Measurements from ENCODE around the gene CYB561D1. TPM values are rescaled to one million over a fixed set of nuclear protein-coding genes. Genes with fewer than 3 reads are reported as not detected.

CYB561D1 gene
- total RNA-seq, 1 donor from 2014 or later = 4.0 TPM

DNA sequence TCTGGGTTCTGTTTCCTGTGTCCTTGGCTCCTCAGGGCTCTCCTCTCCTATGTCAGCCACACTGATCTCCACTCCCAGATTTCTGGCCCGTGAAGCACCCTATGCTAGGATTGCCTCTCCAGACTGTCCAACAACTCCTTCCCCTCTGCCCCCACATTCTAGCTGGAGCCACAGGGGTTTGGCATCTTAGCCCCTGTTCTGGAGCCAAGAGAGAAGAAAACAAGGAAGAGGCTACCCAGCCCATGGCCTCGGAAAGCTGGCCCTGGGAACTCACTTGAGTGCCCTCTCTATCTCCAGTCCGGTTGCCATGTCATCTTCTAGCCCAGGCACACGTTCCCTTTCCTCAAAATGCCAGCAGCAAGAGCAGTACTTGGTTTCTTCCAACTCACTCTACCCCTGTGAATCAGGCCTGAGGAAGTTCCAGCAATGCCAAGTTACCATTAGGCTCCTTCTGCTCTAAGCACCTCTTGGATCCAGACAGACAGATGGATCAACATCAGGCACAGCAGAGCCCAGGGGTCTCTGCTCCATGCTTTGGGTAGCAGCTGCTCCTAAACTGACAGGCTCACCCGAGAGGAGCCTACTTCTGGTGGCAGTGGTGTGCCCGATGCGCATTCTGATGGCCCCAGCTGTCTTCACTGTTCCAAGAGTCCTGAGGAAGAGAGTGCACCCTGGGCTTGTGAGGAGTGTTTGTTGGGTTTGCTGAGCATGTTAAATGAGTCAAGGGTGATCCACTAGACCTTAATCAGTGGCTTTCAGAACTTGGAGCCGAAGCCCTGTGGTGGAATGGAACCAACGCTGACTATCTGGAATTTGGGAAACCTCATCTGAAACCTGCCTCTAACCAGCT, 34.2 kb downstream of the CYB561D1 start:
- no peak for DNase-seq (ENCODE audit: low read depth, low spot score)

DNA sequence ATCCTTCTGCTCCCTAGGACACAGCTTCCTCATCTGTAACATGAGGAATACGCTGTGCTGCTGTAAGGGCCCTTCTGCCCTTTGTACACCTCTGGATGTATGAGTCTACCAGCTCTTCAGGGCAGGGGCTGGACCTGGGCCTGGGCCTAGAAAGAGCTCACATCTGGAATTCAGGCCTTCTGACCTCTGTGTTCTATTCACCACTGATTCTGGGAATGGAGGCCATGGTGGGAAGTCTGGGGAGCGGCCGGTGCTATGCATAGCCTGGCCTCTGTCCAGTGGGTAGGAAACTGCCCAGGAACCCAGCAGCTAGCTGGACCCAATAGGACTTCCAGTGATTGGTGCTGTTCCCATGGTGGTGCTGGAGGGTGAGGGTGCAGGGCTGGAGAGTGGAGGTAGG, 34.8 kb downstream of the CYB561D1 start:
- no peak for DNase-seq (ENCODE audit: low read depth, low spot score)

DNA sequence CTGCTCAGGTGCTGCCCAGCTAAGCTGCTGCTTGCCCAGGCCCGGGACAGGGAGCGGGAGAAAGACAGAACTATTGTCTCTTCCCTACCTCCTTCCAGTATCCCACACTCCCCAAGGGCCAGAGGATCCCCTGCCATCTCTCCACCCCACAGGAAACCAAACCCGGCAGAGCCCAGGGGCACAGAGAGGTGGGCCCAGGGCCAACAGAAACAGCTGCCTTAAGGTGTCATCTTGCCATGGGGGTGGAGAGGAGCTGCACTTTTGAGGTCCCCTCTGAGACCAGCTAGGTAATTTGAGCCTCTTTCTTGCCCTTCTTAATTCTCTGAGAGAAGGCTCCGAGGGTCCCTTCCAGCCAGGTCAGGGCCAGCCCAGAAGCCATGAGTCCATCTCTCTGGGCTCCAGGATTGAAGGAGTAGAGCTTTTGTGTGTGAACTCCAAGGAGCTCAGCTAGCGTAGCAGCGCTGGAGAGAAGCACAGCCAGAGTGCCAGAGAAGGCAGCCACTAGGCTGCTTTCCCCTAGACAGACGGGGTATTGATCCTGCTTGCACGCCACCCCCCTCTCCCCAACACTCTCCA, 36.1 kb downstream of the CYB561D1 start:
- DNase-seq (ENCODE audit: low read depth, low spot score) = no peak

GRCh38 chr1:109530457-109531087, 36.7 kb downstream of the CYB561D1 start:
- DNase-seq (ENCODE audit: low read depth, low spot score) = no peak

DNA sequence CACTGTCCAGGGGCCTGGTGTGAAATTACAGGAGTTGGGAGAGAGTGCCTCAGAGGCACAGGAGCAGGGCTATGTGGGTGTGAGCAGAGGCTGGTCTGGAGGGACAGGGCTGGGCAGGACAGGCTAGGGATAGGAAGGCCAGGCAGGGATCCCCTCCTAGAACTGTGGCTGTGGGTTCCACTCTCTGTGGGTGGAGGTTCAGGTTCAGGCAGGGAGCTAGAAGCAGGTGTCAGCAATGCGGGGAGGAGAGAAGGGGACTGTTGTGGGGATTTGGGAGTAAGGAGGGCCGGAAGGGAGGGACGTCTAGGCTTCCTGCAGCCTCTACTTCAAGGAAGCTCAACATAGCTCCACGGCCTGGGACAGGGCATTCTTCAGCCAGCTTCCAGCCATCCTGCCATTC, 37.5 kb downstream of the CYB561D1 start:
- DNase-seq (ENCODE audit: low read depth, low spot score) = no peak

GRCh38 chr1:109531826-109532364, 38.0 kb downstream of the CYB561D1 start:
- DNase-seq (ENCODE audit: low read depth, low spot score) = no peak

DNA sequence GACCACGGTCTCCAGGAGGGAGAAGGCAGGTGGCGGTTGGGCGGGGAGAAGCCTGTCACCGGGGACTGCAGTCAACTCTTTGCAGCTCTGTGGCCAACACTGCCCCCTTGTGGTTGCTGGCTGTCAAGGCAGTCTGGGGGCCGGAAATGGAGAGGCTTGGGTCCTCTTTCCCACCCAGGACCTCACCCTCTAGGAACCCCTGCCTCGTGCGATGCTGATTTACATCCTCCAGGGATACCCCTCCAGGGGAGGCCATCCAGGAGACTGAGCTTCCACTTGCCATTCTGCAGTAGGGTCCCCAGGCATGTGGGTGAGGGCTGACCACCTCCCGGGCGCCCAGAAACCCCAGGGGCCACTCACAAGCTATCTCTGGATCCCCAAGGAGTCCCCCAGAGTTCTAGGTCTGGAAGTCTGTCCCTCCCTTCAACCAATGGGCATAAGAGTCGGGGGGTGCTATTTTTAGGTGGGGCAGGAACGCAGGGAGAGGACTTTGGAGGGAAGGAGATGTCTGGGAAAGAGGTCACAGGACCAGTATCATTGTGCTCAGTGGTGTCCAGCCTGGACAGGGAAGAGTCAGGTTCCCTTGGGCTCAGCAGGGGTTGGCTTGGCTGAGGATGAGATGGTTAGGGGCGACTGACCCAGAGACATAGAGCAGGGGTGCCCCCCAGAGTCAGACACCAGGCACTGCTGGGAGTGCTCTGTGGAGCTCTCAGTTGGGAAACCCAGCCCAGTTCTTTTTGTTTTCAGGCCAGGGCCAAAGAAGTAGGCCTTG, 38.7 kb downstream of the CYB561D1 start:
- DNase-seq (ENCODE audit: low read depth, low spot score) = peak; percentile 36

DNA sequence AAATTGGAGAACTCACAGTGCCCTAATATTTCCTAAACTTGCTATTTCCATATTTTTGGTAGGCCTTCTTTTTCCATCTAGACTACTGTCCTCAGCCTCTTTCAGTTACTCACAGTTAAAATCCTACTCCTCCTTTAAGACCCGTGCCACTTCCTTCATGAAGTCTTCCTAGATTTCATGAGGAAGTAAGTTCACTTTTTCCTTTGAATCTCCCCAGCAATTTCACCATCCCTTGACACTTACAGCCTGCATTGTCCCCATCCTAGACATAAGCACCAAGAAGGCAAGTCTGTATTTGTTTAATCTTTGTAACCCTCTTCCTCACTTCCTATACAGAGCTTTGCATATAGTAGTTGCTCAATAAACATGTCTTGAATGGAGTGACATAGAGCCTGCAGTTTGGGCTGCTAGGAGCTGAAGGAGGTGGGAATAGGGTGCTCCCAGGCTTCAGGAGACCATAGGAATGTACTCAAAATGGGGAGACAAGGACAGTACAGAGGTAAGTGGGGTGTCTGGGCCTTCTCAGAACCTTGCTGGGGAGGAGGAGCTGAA, 40.5 kb downstream of the CYB561D1 start:
- no peak for DNase-seq (ENCODE audit: low read depth, low spot score)

- DNase-seq (ENCODE audit: low read depth, low spot score) = no peak
Observed at GRCh38 chr1:109535481-109535880, 41.6 kb downstream of the CYB561D1 start.

DNA sequence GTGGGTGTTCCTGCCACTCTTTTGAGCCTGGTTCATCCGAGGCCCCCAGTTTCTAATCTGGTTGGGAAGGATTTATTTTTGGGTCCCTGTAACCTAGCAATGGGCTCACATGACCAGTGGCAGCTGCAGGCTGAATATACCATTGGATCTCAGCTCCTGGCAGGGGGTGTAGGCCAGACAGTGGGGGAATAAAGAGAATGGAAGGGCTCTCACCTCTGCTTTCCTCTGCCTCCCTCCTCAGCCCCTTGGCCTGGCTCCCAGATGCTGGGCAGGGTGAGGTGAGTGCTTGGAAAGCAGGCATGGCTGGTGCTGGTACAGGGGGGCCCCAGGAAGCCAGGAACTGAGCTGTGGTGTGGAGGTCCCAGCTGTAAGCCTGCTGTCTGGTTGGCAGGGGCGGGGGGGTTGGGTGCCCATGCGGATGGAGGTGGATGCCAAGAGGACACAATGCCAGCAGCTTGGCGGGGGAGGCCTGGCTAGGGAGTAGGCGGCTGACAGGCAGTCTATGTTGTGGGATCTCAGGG, 42.1 kb downstream of the CYB561D1 start:
- DNase-seq (ENCODE audit: low read depth, low spot score) = no peak

DNA sequence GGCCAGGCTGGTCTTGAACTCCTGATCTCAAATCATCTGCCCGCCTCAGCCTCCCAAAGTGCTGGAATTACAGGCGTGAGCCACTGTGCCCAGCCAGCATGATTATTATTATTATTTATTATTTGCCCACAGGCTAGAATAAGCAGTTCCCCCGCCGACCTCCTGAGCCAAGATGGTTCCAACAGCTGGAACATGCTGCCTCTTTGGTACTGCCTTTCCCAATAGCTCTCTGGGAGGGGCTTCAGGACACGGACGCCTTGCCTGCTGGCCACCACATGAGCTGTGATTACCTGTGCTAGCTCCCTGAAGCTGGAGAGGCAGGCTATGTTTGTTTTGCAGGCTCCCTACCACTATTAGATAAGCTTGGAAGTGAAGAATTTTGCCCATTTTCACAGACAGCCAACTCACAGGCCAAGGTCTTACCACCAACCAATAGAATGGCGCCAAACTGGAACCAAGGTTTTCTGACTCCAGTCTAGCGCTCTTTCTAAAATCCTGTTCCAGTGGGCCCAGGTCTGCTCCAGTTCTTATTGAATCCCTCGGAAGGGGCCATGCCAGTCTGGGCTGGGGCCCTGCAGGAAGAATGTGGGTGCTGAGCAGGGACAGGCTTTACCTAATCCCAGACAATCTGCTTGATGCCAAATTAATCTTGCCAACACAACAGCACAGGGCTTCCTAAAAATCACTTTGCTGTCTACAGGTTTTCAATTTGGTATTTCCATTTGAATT, 43.7 kb downstream of the CYB561D1 start:
- DNase-seq (ENCODE audit: low read depth, low spot score) = no peak

- no peak for DNase-seq (ENCODE audit: low read depth, low spot score)
Observed at GRCh38 chr1:109538827-109539555, 45.1 kb downstream of the CYB561D1 start.

- DNase-seq (ENCODE audit: low read depth, low spot score) = no peak
Observed at GRCh38 chr1:109539676-109540075, 45.8 kb downstream of the CYB561D1 start, which contains the start of gene GPR61. TSS of gene GPR61 (plus strand) at chr1:109539872. CDS start at chr1:109543023, 3,151 bp downstream.

DNA sequence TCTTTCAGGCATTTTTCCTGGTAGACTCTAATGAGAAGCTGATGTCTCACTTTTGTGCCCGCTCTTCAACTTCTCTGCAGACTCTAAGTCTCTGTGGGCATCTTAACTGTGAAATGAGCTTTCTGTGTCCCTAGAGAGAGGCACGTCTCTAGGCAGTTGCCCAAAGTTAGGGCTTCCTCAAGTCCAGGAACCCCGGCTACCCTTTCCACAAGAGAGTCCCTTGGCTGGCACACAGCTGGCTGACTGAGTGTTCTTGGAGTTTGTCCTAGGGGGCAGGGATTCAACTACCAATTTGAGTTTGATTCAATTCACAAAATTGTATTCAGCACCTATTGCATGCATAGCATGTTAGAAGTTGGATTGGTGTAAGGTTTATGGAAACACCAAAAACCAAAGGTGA, 47.2 kb downstream of the CYB561D1 start:
- no peak for DNase-seq (ENCODE audit: low read depth, low spot score)

DNA sequence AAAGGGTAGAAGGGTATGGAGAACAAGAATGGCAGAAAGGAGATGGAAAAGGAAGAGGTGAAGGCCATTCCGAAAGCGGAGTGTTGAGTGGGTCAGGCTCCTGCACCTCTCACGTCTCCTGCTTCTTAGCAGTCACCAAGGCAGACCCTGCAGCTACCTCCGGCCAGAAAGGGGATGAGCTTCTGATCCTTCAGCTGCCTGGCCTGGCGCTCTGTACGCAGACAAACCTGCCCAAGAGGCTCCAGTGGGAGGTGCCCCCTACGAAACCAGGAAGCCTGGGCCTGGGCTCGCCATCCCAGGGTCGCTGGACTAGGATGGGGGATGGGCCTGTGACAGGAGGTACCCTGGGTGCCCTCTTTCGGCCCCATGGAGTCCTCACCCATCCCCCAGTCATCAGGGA, 48.8 kb downstream of the CYB561D1 start:
- no peak for DNase-seq (ENCODE audit: low read depth, low spot score)

DNA sequence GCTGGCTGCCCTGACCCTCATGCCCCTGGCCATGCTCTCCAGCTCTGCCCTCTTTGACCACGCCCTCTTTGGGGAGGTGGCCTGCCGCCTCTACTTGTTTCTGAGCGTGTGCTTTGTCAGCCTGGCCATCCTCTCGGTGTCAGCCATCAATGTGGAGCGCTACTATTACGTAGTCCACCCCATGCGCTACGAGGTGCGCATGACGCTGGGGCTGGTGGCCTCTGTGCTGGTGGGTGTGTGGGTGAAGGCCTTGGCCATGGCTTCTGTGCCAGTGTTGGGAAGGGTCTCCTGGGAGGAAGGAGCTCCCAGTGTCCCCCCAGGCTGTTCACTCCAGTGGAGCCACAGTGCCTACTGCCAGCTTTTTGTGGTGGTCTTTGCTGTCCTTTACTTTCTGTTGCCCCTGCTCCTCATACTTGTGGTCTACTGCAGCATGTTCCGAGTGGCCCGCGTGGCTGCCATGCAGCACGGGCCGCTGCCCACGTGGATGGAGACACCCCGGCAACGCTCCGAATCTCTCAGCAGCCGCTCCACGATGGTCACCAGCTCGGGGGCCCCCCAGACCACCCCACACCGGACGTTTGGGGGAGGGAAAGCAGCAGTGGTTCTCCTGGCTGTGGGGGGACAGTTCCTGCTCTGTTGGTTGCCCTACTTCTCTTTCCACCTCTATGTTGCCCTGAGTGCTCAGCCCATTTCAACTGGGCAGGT, 49.5 kb downstream of the CYB561D1 start:
- DNase-seq (ENCODE audit: low read depth, low spot score) = no peak

GRCh38 chr1:109543988-109544735, 50.3 kb downstream of the CYB561D1 start:
- no peak for DNase-seq (ENCODE audit: low read depth, low spot score)
